Measurements from ENCODE around the gene RAB17. TPM values are rescaled to one million over a fixed set of nuclear protein-coding genes. Genes with fewer than 3 reads are reported as not detected.

RAB17 gene
- total and polyA plus RNA-seq, 10 of the 15 experiments (the other 5 are each of a cell fraction or from before 2014, with no cell fraction given) = 0.07 to 1.4 (median 0.28) TPM; not detected in 3

DNA sequence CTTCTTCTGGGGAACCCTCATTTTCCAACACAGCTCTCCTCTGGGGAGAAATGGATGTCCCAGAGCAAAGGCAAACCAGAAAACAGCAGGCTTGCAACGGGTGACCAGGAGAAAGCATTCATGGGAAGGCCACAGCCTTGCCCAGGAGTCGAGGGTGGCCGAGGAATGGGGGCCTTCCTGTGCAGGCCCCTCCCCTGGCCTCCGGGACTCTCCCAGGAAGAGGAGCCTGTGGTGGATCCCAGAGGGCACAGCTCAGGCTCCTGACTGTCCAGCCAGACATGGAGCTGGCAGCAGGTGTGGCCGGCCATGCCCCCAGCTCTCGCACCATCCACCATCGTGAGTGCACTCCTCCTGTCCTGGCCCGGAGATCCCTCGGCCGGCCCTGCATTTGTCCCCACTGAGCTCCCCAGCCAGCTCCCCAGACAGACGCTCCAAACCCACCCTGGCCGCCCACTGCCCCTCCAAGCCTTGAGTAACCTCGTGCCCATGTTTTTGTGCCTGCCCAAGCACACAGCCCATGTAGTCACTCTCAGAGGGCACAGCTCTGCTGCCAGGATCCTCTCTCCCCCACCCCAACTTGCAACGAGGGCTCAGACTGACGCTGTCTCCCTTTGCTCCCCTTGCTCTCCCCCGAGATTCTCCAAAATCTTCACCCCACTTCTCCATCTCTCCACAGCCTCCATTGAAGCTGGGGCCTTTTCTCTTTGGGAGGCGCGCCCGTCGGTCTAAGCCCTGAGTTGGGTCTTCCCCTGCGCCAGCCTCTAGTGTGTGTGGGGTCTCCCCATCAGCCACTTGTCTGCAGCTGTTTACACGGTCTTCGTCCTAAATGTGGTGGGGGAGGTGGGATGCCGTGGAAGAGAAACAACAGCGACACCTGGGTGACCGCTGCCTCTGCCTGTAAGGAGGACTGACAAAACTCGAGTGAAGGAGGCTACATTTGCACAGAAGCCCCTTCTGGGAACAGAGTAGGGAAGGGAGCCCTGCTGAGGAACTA is 14.4 kb downstream of the RAB17 start:
- no TSS peak for BruUV-seq (replicated peaks)
- H3K79me2 ChIP-seq (ENCODE audit: control insufficient read depth, insufficient read depth, low read length) = no peaks in the 10 kb centered on the region
- CTCF ChIA-PET = interaction anchor here (1.3 to 6.7 kb wide), 2 partner anchors 63 to 64 kb away, joined by 6 to 364 read pairs; no protein-coding TSS in a partner anchor
- ATAC-seq = no peak
- SMC1A ChIA-PET (ENCODE audit: uncharacterized antibody, unreplicated experiment) = interaction anchor here (7.1 kb wide), 1 partner anchor 64 kb away, joined by 190 read pairs; no protein-coding TSS in a partner anchor
- no peak for FAIRE-seq
- no peak overlapping the region for H2AFZ ChIP-seq (ENCODE audit: control insufficient read depth, low read depth, low read length)
- no peak overlapping the region for H3K27ac ChIP-seq (ENCODE audit: control insufficient read depth, insufficient read depth)
- in situ Hi-C loops (cut with MboI) = no loop called here
- H3K9me3 ChIP-seq (replicated peaks; ENCODE audit: control insufficient read depth, insufficient read depth, low read length) = no peaks in the 10 kb centered on the region
- RAD21 ChIA-PET (ENCODE audit: unreplicated experiment) = interaction anchor here (0.7 to 7.4 kb wide), 2 partner anchors 64 to 90 kb away, joined by 3 to 300 read pairs; no protein-coding TSS in a partner anchor
- H3K9ac ChIP-seq (ENCODE audit: control insufficient read depth, insufficient read depth, low read length) = no peak overlapping the region
- TF ChIP-seq FOS (IDR thresholded peaks at IDR 0.05; ENCODE audit: borderline replicate concordance, extremely low read depth, insufficient read length) (no peak), CEBPB (IDR thresholded peaks at IDR 0.05; ENCODE audit: borderline replicate concordance in 1 of 2, low read depth in 2 of 2, low read length in 2 of 2) (no peak), MYB (IDR thresholded peaks at IDR 0.05; ENCODE audit: borderline replicate concordance, low read depth, low read length) (no peak), SMC3 (IDR thresholded peaks at IDR 0.05; ENCODE audit: borderline replicate concordance, low read length) (no peak), NFIC (IDR thresholded peaks at IDR 0.05; ENCODE audit: low read depth, low read length) (no peak), RFX5 (IDR thresholded peaks at IDR 0.05; ENCODE audit: low read depth, low read length) (no peak), ZNF622 (IDR thresholded peaks at IDR 0.05) (no peak), CBFB (IDR thresholded peaks at IDR 0.05; ENCODE audit: low read depth) (no peak), MEF2A (IDR thresholded peaks at IDR 0.05; ENCODE audit: insufficient read depth, low read depth, low read length) (no peak), CREB1 (IDR thresholded peaks at IDR 0.05; ENCODE audit: low read depth) (no peak), POU2F2 (IDR thresholded peaks at IDR 0.05; ENCODE audit: borderline replicate concordance, low read depth, low read length) (no peak), EP300 (IDR thresholded peaks at IDR 0.05; ENCODE audit: borderline replicate concordance in 1 of 2, control insufficient read depth in 1 of 2, low read depth in 2 of 2, low read length in 2 of 2) (no peak), LARP7 (IDR thresholded peaks at IDR 0.05) (no peak), NR2F1 (conservative IDR thresholded peaks at IDR 0.05) (no peak), SUPT20H (IDR thresholded peaks at IDR 0.05; ENCODE audit: borderline replicate concordance, control insufficient read depth, low read depth, low read length) (no peak), CBX3 (IDR thresholded peaks at IDR 0.05; ENCODE audit: borderline replicate concordance, low read depth) (no peak)
- TF ChIP-seq, protein P1, sequence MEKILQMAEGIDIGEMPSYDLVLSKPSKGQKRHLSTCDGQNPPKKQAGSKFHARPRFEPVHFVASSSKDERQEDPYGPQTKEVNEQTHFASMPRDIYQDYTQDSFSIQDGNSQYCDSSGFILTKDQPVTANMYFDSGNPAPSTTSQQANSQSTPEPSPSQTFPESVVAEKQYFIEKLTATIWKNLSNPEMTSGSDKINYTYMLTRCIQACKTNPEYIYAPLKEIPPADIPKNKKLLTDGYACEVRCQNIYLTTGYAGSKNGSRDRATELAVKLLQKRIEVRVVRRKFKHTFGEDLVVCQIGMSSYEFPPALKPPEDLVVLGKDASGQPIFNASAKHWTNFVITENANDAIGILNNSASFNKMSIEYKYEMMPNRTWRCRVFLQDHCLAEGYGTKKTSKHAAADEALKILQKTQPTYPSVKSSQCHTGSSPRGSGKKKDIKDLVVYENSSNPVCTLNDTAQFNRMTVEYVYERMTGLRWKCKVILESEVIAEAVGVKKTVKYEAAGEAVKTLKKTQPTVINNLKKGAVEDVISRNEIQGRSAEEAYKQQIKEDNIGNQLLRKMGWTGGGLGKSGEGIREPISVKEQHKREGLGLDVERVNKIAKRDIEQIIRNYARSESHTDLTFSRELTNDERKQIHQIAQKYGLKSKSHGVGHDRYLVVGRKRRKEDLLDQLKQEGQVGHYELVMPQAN (conservative IDR thresholded peaks at IDR 0.05) = no peak
- TF ChIP-seq, protein P2, sequence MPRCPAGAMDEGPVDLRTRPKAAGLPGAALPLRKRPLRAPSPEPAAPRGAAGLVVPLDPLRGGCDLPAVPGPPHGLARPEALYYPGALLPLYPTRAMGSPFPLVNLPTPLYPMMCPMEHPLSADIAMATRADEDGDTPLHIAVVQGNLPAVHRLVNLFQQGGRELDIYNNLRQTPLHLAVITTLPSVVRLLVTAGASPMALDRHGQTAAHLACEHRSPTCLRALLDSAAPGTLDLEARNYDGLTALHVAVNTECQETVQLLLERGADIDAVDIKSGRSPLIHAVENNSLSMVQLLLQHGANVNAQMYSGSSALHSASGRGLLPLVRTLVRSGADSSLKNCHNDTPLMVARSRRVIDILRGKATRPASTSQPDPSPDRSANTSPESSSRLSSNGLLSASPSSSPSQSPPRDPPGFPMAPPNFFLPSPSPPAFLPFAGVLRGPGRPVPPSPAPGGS (IDR thresholded peaks at IDR 0.05; ENCODE audit: borderline replicate concordance, insufficient read depth, low read depth, low read length, poor library complexity, severe bottlenecking) = no peak
- TF ChIP-seq, protein P3, sequence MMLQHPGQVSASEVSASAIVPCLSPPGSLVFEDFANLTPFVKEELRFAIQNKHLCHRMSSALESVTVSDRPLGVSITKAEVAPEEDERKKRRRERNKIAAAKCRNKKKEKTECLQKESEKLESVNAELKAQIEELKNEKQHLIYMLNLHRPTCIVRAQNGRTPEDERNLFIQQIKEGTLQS (IDR thresholded peaks at IDR 0.05; ENCODE audit: borderline replicate concordance, extremely low read depth, low read depth, low read length) = no peak
- H3K36me3 ChIP-seq (ENCODE audit: control insufficient read depth in 2 of 2, insufficient read depth in 2 of 2, low read length in 1 of 2) = no peaks in the 10 kb centered on the region
- no peak for DNase-seq (ENCODE audit: low read depth, low spot score)
- peaks cover 0 to 2% of the 10 kb centered on the region in 2 experiments; a peak in 1 of 4 replicates for H3K27me3 ChIP-seq (replicated peaks in 1 of 2; ENCODE audit: control insufficient read depth in 2 of 2, insufficient read depth in 2 of 2, low read length in 1 of 2)
- POLR2A ChIA-PET = no interaction called here
- no peak overlapping the region for H3K4me3 ChIP-seq
- intact Hi-C loops (cut with micrococcal nuclease; ENCODE audit: unreplicated experiment) = no loop called here
- no peaks in the 10 kb centered on the region for H4K20me1 ChIP-seq (ENCODE audit: control insufficient read depth, insufficient read depth)
- WGBS (ENCODE audit: insufficient coverage, insufficient replicate concordance, low lambda C conversion rate, missing lambda C conversion rate) = 44% methylated on average over 24 of the region's 27 CpGs
- no peaks in the 10 kb centered on the region for H3K4me1 ChIP-seq (ENCODE audit: control insufficient read depth, insufficient read depth, low read length)
- no peak overlapping the region for H3K4me2 ChIP-seq (ENCODE audit: control insufficient read depth, insufficient read depth)

All from GM12878 (cell line).